Vagina (tissue), 2 donors: Measurements from ENCODE around the gene NSMCE1.

Experiments used
- POLR2AphosphoS5 ChIP-seq, 2 donors: sonication (generic); formaldehyde crosslinking; IDR thresholded peaks; one replicate each; pipeline ENCODE4 v1.9.0; 2017; ENCODE audit warnings: antibody characterized with exemption in 2 of 2, mild to moderate bottlenecking in 2 of 2, low read depth in 1 of 2; ENCODE audit not compliant: insufficient read depth in 1 of 2
- TF ChIP-seq, protein P1 (sequence below), 3 experiments: fragments of 450-650 bp in 2 of 3; fragments of 200-600 bp in 1 of 3; sonication (generic) in 1 of 3; IDR thresholded peaks; one replicate each; pipeline ENCODE4 v1.5.1; 2017 to 2019; ENCODE audit warnings: antibody characterized with exemption in 3 of 3, mild to moderate bottlenecking in 2 of 3, moderate library complexity in 2 of 3

DNA sequence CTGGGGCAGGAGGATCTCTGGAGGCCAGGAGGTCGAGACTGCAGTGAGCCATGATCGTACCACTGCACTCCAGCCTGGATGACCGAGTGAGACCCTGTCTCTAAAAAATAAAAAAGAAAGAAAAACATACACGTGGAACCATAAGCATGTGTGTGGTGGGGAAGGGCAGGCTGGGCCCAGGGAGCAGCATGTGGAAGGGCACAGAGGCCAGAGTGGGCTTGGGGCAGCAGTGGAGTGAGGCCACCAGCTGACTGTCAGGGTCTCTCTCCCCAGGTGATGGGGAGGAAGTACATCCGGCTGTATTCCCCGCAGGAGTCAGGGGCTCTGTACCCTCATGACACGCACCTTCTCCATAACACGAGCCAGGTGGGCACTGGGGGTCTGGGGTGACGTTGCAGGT, 48.5 kb downstream of the NSMCE1 start:
- TF ChIP-seq, protein P1, sequence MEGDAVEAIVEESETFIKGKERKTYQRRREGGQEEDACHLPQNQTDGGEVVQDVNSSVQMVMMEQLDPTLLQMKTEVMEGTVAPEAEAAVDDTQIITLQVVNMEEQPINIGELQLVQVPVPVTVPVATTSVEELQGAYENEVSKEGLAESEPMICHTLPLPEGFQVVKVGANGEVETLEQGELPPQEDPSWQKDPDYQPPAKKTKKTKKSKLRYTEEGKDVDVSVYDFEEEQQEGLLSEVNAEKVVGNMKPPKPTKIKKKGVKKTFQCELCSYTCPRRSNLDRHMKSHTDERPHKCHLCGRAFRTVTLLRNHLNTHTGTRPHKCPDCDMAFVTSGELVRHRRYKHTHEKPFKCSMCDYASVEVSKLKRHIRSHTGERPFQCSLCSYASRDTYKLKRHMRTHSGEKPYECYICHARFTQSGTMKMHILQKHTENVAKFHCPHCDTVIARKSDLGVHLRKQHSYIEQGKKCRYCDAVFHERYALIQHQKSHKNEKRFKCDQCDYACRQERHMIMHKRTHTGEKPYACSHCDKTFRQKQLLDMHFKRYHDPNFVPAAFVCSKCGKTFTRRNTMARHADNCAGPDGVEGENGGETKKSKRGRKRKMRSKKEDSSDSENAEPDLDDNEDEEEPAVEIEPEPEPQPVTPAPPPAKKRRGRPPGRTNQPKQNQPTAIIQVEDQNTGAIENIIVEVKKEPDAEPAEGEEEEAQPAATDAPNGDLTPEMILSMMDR (IDR thresholded peaks at IDR 0.05), result no peak
- no peak for TF ChIP-seq POLR2AphosphoS5 (IDR thresholded peaks at IDR 0.05; ENCODE audit: insufficient read depth in 1 of 2, low read depth in 1 of 2)
